ENCODE data around the gene SNAPC2.
"Not testable (repeated sequence)": the region's sequence is repeated elsewhere in the genome, so short reads cannot be mapped to it uniquely, and the experiment has no call there.

Gene SNAPC2

GRCh38 chr19:7914099-7914498 lies 6.0 kb upstream of the SNAPC2 start:
- no peak for DNase-seq (ENCODE audit: low read depth)
- no peak overlapping the region for H3K4me3 ChIP-seq (ENCODE audit: low read depth, low read length)
- no peak for TF ChIP-seq CTCF (IDR thresholded peaks at IDR 0.05; ENCODE audit: control insufficient read depth, extremely low read depth, insufficient read depth)

- peak within 1 kb of the TSS; percentile 49 for H3K4me3 ChIP-seq (ENCODE audit: low read depth, low read length)
- DNase-seq (ENCODE audit: low read depth) = no peak
- TF ChIP-seq CTCF (IDR thresholded peaks at IDR 0.05; ENCODE audit: control insufficient read depth, extremely low read depth, insufficient read depth) = no peak
Observed at GRCh38 chr19:7914598-7915045, 5.5 kb upstream of the SNAPC2 start, which contains the start of gene TGFBR3L. TGFBR3L (plus strand) TSS chr19:7914830.

GRCh38 chr19:7915250-7916102 lies 4.7 kb upstream of the SNAPC2 start:
- H3K4me3 ChIP-seq (ENCODE audit: low read depth, low read length) = peak overlapping the region; percentile 49
- TF ChIP-seq CTCF (IDR thresholded peaks at IDR 0.05; ENCODE audit: control insufficient read depth, extremely low read depth, insufficient read depth) = no peak
- DNase-seq (ENCODE audit: low read depth) = no peak

GRCh38 chr19:7916103-7916954 lies 3.8 kb upstream of the SNAPC2 start:
- H3K4me3 ChIP-seq (ENCODE audit: low read depth, low read length) = peak overlapping the region; percentile 49

GRCh38 chr19:7916955-7917266 lies 3.2 kb upstream of the SNAPC2 start:
- no peak for DNase-seq (ENCODE audit: low read depth)
- TF ChIP-seq CTCF (IDR thresholded peaks at IDR 0.05; ENCODE audit: control insufficient read depth, extremely low read depth, insufficient read depth) = no peak
- H3K4me3 ChIP-seq (ENCODE audit: low read depth, low read length) = peak overlapping the region; percentile 49

More at GRCh38 chr19:7916103-7916954, 3.8 kb upstream of the SNAPC2 start:
- TF ChIP-seq CTCF (IDR thresholded peaks at IDR 0.05; ENCODE audit: control insufficient read depth, extremely low read depth, insufficient read depth) = 0 out of 2 replicates have a peak, but pooled peaks have one; percentile 13
- no peak for DNase-seq (ENCODE audit: low read depth)

- no peak for DNase-seq (ENCODE audit: low read depth)
- H3K4me3 ChIP-seq (ENCODE audit: low read depth, low read length) = peak overlapping the region; percentile 49
- TF ChIP-seq CTCF (IDR thresholded peaks at IDR 0.05; ENCODE audit: control insufficient read depth, extremely low read depth, insufficient read depth) = no peak
Observed at GRCh38 chr19:7917267-7918061, 2.7 kb upstream of the SNAPC2 start.

GRCh38 chr19:7918062-7918614 lies 2.0 kb upstream of the SNAPC2 start:
- H3K4me3 ChIP-seq (ENCODE audit: low read depth, low read length); DNase-seq (ENCODE audit: low read depth): not testable (repeated sequence)

Measured in LNCaP clone FGC (cell line).